B cell (primary cell): ENCODE measurements around the gene NHSL1.

ENCODE experiments used
- EZH2 ChIP-seq: IDR thresholded peaks from 2 replicates; pipeline ENCODE4 v1.6.1; 2012; ENCODE audit warnings: borderline replicate concordance, low read depth, mild to moderate bottlenecking, moderate library complexity, low read length; ENCODE audit not compliant: insufficient read depth, poor library complexity, severe bottlenecking
- TF ChIP-seq, protein P1 (sequence below): fragments of 200-600 bp; IDR thresholded peaks from one replicate; pipeline ENCODE4 v1.8.0; 2022; ENCODE audit warnings: antibody characterized with exemption, mild to moderate bottlenecking

DNA sequence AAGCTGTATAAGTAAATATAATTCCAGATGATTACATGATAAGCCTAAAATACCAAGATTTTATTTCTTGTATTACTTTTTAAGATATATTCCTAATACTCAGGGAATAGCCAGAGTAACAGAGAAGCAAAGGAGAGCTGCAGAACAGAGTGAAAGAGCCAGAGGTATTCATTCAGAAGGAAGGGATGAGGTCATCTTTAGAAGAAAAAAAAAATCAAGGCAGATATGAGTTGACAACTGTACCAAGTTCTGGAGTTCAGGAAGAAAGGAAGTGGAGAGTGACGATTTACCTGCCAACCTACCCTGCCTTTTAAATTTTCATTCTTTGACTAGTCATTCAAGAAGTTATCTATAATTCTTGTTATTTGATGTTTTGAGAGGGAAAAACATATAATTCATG, 28.8 kb upstream of the NHSL1 start:
- TF ChIP-seq, protein P1, sequence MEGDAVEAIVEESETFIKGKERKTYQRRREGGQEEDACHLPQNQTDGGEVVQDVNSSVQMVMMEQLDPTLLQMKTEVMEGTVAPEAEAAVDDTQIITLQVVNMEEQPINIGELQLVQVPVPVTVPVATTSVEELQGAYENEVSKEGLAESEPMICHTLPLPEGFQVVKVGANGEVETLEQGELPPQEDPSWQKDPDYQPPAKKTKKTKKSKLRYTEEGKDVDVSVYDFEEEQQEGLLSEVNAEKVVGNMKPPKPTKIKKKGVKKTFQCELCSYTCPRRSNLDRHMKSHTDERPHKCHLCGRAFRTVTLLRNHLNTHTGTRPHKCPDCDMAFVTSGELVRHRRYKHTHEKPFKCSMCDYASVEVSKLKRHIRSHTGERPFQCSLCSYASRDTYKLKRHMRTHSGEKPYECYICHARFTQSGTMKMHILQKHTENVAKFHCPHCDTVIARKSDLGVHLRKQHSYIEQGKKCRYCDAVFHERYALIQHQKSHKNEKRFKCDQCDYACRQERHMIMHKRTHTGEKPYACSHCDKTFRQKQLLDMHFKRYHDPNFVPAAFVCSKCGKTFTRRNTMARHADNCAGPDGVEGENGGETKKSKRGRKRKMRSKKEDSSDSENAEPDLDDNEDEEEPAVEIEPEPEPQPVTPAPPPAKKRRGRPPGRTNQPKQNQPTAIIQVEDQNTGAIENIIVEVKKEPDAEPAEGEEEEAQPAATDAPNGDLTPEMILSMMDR = no peak
- no peak for TF ChIP-seq EZH2
